Neural cell (in vitro differentiated cells): Measurements from ENCODE around the gene AGPAT1. TPM values are rescaled to one million over a fixed set of nuclear protein-coding genes. Genes with fewer than 3 reads are reported as not detected.

ENCODE experiments used
- H2AFZ ChIP-seq: fragments of 200-600, 300-800 bp; sonication (generic), shearing (Covaris generic); 2 replicates; pipeline ENCODE4 v1.6.0; 2014; ENCODE audit warnings: low read depth, mild to moderate bottlenecking, antibody characterized with exemption, low read length, moderate library complexity
- H3F3A ChIP-seq: fragments of 200-600 bp; shearing (Covaris generic); 2 replicates; pipeline ENCODE4 v1.6.1; 2016; ENCODE audit warnings: mild to moderate bottlenecking, moderate library complexity, mixed read lengths, antibody characterized with exemption, low read length; ENCODE audit not compliant: insufficient read depth, poor library complexity, severe bottlenecking
- H3K27ac ChIP-seq: fragments of 200-600, 300-800 bp; sonication (generic), shearing (Covaris generic); 2 replicates; pipeline ENCODE4 v1.5.1; 2014; ENCODE audit warnings: mild to moderate bottlenecking, low read length, moderate library complexity
- H3K27me3 ChIP-seq: fragments of 300-800, 200-600 bp; sonication (generic), shearing (Covaris generic); 2 replicates; pipeline ENCODE4 v1.6.0; 2014; ENCODE audit warnings: mild to moderate bottlenecking, low read depth, low read length, moderate library complexity; ENCODE audit not compliant: insufficient read depth
- H3K36me3 ChIP-seq: fragments of 300-800, 200-600 bp; sonication (generic), shearing (Covaris generic); 2 replicates; pipeline ENCODE4 v1.5.1; 2014; ENCODE audit warnings: mild to moderate bottlenecking, antibody characterized with exemption, low read length, moderate library complexity; ENCODE audit not compliant: insufficient read depth
- H3K4me2 ChIP-seq: fragments of 300-800, 200-600 bp; sonication (generic), shearing (Covaris generic); 2 replicates; pipeline ENCODE4 v1.6.0; 2014; ENCODE audit warnings: mild to moderate bottlenecking, low read length
- H3K4me3 ChIP-seq: fragments of 300-800, 200-600 bp; sonication (generic), shearing (Covaris generic); 2 replicates; pipeline ENCODE4 v1.5.1; 2014; ENCODE audit warnings: mild to moderate bottlenecking, low read length, moderate library complexity
- H3K79me2 ChIP-seq: fragments of 200-600 bp; shearing (Covaris generic); replicated peaks from 2 replicates; pipeline ENCODE4 v1.6.0; 2014; ENCODE audit warnings: mild to moderate bottlenecking, low read length, moderate library complexity; ENCODE audit not compliant: insufficient read depth
- H3K9ac ChIP-seq: fragments of 300-800, 200-600 bp; sonication (generic), shearing (Covaris generic); 2 replicates; pipeline ENCODE4 v1.6.1; 2016; ENCODE audit warnings: mild to moderate bottlenecking, low read length, mixed read lengths
- H3K9me2 ChIP-seq: fragments of 200-600 bp; shearing (Covaris generic); 2 replicates; pipeline ENCODE4 v1.6.1; 2016; ENCODE audit warnings: mild to moderate bottlenecking, low read length, mixed read lengths; ENCODE audit not compliant: insufficient read depth
- H3K9me3 ChIP-seq: fragments of 200-600, 300-800 bp; sonication (generic), shearing (Covaris generic); 2 replicates; pipeline ENCODE4 v1.6.1; 2016; ENCODE audit warnings: mild to moderate bottlenecking, mixed run types, low read length, moderate library complexity, mixed read lengths
- H4K20me1 ChIP-seq: fragments of 200-600 bp; shearing (Covaris generic); 2 replicates; pipeline ENCODE4 v1.6.1; 2016; ENCODE audit warnings: mild to moderate bottlenecking, mixed run types; ENCODE audit not compliant: insufficient read depth
- EP300 ChIP-seq: fragments of 450-650 bp; conservative IDR thresholded peaks from 2 replicates; pipeline ENCODE4 v1.6.1; 2014; ENCODE audit warnings: antibody characterized with exemption, mild to moderate bottlenecking, moderate library complexity; ENCODE audit not compliant: poor library complexity, severe bottlenecking
- EZH2 ChIP-seq: fragments of 200-600, 300-800 bp; shearing (Covaris generic), sonication (generic); IDR thresholded peaks from 2 replicates; pipeline ENCODE4 v1.6.1; 2014; ENCODE audit warnings: antibody characterized with exemption, low read length, borderline replicate concordance, mild to moderate bottlenecking; ENCODE audit not compliant: insufficient read depth, poor library complexity, severe bottlenecking
- MXI1 ChIP-seq: fragments of 450-650 bp; conservative IDR thresholded peaks from 2 replicates; pipeline ENCODE4 v1.6.1; 2014; ENCODE audit warnings: antibody characterized with exemption, mild to moderate bottlenecking; ENCODE audit not compliant: poor library complexity, severe bottlenecking
- POLR2AphosphoS5 ChIP-seq: IDR thresholded peaks from 2 replicates; pipeline ENCODE4 v1.6.1; 2012
- RAD21 ChIP-seq: fragments of 450-650 bp; conservative IDR thresholded peaks from 2 replicates; pipeline ENCODE4 v1.6.1; 2014; ENCODE audit warnings: antibody characterized with exemption, mild to moderate bottlenecking, moderate library complexity
- SMC3 ChIP-seq: fragments of 450-650 bp; conservative IDR thresholded peaks from 2 replicates; pipeline ENCODE4 v1.6.1; 2014; ENCODE audit warnings: antibody characterized with exemption, mild to moderate bottlenecking, moderate library complexity; ENCODE audit not compliant: poor library complexity
- TAF1 ChIP-seq: IDR thresholded peaks from 2 replicates; pipeline ENCODE4 v1.6.1; 2012; ENCODE audit warnings: low read depth
- polyA plus RNA-seq: library from polyadenylated mRNA; depleted of rRNA; stranded (reverse); fragments of >200 nt; gene quantifications from 2 replicates; pipeline ENCODE4 v1.2.3, GENCODE V29; 2014
- TF ChIP-seq, protein P1 (sequence below): fragments of 450-650 bp; IDR thresholded peaks from 2 replicates; pipeline ENCODE4 v1.5.1; 2014; ENCODE audit warnings: antibody characterized with exemption, mild to moderate bottlenecking, moderate library complexity; ENCODE audit not compliant: poor library complexity, severe bottlenecking
- TF ChIP-seq, protein P2 (sequence below): IDR thresholded peaks from 2 replicates; pipeline ENCODE4 v1.6.1; 2012; ENCODE audit warnings: borderline replicate concordance

AGPAT1 gene
- polyA plus RNA-seq, 1 donor from 2014 or later, result 24.7 TPM

DNA sequence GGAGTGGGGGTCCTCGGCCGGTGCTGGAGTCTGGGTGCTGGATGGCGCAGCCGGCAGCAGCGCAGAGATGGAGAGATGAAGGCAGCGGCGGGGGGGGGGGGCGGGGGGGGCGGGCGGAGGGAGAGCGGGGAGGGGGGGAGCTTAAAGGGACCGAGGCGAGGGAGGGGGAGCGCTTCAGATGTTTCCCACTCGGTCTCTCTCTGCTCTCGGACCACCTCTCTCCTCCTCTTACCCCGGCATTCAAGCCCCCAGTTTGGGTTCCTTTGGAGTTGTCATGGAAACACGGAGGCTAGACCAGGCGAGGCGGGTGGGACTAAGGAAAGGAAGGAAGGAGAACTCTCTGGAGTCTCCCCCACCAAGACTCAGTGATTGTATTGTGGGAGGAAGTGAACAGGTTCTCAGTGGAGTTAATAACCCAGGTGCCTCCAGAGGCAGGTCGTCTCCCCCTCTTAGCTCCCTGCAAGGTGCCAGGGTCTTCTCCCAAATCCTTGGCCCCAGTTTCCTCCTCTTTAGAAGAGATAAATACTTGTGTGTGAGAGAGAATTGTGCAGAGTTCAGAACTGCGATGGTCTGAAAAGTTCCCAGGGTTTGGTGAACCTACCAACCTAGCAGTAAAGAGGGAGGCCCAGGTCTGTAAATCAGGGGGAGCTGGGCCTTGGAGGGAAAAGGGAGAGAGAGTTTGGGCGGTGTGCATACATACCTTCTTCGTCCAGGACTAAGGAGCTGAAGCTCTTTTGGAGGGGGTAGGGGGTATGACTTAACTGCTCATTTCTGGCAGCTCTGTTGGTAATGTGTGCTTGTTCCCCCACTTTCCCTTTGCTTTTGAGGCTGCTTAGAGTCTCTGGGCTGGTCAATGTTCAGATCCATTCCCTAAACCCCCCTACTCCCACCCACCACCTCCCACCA lies 23.8 kb downstream of the AGPAT1 start, which contains the start of gene PRRT1:
PRRT1 (minus strand) TSS at position 77 of the 906 bp plus-strand sequence. CDS start 112 bp downstream, outside the sequence.
- TF ChIP-seq, protein P1, sequence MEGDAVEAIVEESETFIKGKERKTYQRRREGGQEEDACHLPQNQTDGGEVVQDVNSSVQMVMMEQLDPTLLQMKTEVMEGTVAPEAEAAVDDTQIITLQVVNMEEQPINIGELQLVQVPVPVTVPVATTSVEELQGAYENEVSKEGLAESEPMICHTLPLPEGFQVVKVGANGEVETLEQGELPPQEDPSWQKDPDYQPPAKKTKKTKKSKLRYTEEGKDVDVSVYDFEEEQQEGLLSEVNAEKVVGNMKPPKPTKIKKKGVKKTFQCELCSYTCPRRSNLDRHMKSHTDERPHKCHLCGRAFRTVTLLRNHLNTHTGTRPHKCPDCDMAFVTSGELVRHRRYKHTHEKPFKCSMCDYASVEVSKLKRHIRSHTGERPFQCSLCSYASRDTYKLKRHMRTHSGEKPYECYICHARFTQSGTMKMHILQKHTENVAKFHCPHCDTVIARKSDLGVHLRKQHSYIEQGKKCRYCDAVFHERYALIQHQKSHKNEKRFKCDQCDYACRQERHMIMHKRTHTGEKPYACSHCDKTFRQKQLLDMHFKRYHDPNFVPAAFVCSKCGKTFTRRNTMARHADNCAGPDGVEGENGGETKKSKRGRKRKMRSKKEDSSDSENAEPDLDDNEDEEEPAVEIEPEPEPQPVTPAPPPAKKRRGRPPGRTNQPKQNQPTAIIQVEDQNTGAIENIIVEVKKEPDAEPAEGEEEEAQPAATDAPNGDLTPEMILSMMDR, result no peak
- TF ChIP-seq, protein P2, sequence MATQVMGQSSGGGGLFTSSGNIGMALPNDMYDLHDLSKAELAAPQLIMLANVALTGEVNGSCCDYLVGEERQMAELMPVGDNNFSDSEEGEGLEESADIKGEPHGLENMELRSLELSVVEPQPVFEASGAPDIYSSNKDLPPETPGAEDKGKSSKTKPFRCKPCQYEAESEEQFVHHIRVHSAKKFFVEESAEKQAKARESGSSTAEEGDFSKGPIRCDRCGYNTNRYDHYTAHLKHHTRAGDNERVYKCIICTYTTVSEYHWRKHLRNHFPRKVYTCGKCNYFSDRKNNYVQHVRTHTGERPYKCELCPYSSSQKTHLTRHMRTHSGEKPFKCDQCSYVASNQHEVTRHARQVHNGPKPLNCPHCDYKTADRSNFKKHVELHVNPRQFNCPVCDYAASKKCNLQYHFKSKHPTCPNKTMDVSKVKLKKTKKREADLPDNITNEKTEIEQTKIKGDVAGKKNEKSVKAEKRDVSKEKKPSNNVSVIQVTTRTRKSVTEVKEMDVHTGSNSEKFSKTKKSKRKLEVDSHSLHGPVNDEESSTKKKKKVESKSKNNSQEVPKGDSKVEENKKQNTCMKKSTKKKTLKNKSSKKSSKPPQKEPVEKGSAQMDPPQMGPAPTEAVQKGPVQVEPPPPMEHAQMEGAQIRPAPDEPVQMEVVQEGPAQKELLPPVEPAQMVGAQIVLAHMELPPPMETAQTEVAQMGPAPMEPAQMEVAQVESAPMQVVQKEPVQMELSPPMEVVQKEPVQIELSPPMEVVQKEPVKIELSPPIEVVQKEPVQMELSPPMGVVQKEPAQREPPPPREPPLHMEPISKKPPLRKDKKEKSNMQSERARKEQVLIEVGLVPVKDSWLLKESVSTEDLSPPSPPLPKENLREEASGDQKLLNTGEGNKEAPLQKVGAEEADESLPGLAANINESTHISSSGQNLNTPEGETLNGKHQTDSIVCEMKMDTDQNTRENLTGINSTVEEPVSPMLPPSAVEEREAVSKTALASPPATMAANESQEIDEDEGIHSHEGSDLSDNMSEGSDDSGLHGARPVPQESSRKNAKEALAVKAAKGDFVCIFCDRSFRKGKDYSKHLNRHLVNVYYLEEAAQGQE, result no peak
- TF ChIP-seq EP300 (no peak), MXI1 (no peak), SMC3 (no peak), EZH2 (no peak), RAD21 (no peak), POLR2AphosphoS5 (no peak), TAF1 (no peak)
- H3K27ac ChIP-seq, result peak within 1 kb of the TSS; percentile 93
- H3K36me3 ChIP-seq, result no peaks in the 10 kb centered on the region
- H3K4me3 ChIP-seq, result peak within 1 kb of the TSS; percentile 79
- no peak within 1 kb of the TSS for H2AFZ ChIP-seq
- no peaks in the 10 kb centered on the region for H3K9me3 ChIP-seq
- H3F3A ChIP-seq, result no peaks in the 10 kb centered on the region
- peaks cover 47% of the 10 kb centered on the region for H3K27me3 ChIP-seq
- no peaks in the 10 kb centered on the region for H3K9me2 ChIP-seq
- peak within 1 kb of the TSS; percentile 86 for H3K9ac ChIP-seq
- H4K20me1 ChIP-seq, result no peaks in the 10 kb centered on the region
- peaks cover 9% of the 10 kb centered on the region for H3K79me2 ChIP-seq
- H3K4me2 ChIP-seq, result peak within 1 kb of the TSS; percentile 88

DNA sequence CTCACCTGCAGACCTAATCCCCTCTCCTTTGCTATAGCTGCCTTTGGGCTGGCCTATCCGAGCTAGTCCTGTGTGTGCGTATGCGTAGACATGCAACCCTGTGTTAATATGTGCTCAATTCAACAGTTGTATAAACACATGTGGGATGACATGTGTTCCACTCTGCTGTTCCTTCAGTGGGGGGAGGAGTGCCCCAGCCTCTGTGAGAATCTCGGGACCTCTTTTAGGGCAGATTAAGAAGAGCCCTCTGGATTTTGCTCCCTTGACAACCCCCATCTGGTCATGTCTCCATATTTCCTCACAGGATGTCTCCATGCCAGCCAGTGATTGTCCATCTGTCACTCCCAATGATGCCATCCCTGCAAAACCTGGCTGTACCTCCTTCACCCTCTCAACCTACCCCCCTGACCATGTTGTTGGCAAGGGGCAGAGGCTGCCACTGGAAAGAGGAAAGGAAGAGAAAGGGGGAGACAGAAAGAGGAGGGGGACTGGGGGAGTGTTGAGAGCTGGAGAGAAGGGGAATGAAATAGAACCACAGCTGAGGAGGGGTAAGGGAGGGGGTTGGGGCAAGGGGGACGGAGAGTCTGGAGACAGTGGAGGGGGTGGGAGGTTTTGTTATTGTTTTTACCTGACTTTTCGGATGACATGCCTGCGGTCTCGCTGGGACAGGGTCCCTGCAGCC lies 24.6 kb downstream of the AGPAT1 start:
- no peak overlapping the region for H3K27ac ChIP-seq
- H3K9ac ChIP-seq, result peak overlapping the region; percentile 53
- peak overlapping the region; percentile 51 for H3K4me2 ChIP-seq
- no peak overlapping the region for H2AFZ ChIP-seq
- H3K9me3 ChIP-seq, result no peaks in the 10 kb centered on the region
- peaks cover 9% of the 10 kb centered on the region for H3K79me2 ChIP-seq
- no peaks in the 10 kb centered on the region for H4K20me1 ChIP-seq
- H3K9me2 ChIP-seq, result no peaks in the 10 kb centered on the region
- H3F3A ChIP-seq, result no peaks in the 10 kb centered on the region
- H3K36me3 ChIP-seq, result no peaks in the 10 kb centered on the region
- H3K27me3 ChIP-seq, result peaks cover 47% of the 10 kb centered on the region
- peak overlapping the region; percentile 79 for H3K4me3 ChIP-seq
- TF ChIP-seq MXI1 (peak; percentile 39), EZH2 (no peak)
